Measurements from ENCODE around the gene ANXA6.
A peak's percentile ranks its signal among the peaks of the same experiment; 100 is the strongest.

Gene ANXA6

DNA sequence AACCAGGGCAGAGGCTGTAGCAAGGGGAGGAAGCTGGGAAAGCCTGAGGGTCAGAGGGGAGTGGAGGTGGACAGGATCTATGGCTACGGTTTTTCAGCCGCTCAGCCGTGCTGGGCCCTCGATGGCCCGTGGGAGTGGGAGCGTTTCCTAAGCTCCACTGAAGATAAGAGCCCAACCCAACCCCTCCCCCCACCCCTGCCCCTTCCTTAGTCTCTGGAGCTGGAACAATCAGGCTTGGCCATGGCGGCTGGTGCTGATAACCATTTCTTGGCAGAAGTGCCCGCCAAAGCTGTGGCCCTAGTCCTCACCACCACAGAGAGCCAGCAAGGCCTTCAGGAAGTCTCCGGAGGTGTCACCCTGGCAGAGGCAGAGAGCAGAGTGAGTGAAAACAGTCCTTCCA lies 56.4 kb downstream of the ANXA6 start:
- DNase-seq (ENCODE audit: low spot score), result no peak

DNA sequence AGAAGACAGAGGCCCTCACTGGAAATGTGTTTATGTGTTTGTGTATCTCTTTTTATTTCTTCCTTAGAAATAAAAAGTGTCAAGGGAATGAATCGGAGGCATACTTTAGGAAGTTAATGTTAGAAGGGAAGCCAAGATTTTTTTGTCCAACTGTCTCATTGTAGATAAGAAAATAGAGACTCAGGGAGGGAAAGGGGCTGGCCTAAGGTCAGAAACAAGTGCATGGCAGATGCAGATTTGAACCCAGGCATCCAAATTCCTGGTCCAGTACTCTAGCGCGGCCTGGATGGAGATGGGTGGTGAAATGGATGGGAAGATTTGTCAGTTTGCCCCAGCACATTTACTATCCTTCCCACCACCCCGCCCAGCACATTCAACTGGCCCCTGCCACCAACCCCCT lies 56.9 kb downstream of the ANXA6 start:
- DNase-seq (ENCODE audit: low spot score), result no peak

DNA sequence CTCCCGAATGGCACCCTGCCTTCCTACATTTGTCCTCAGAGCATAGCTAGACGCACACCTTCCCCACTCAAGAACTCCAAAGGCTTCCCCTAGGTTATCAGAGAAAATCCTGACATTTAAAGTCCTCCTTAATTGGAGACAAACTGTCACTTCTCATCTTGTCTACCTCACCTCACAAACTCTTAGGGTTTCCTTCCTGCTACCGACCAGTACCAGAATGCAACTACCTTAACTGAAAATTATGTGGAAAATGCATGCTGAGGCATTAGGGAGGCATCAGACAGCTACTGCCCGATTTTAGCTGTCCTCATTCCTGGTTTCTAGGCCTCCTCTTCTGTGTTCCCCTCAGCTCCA lies 58.8 kb downstream of the ANXA6 start:
- DNase-seq (ENCODE audit: low spot score), result no peak

DNA sequence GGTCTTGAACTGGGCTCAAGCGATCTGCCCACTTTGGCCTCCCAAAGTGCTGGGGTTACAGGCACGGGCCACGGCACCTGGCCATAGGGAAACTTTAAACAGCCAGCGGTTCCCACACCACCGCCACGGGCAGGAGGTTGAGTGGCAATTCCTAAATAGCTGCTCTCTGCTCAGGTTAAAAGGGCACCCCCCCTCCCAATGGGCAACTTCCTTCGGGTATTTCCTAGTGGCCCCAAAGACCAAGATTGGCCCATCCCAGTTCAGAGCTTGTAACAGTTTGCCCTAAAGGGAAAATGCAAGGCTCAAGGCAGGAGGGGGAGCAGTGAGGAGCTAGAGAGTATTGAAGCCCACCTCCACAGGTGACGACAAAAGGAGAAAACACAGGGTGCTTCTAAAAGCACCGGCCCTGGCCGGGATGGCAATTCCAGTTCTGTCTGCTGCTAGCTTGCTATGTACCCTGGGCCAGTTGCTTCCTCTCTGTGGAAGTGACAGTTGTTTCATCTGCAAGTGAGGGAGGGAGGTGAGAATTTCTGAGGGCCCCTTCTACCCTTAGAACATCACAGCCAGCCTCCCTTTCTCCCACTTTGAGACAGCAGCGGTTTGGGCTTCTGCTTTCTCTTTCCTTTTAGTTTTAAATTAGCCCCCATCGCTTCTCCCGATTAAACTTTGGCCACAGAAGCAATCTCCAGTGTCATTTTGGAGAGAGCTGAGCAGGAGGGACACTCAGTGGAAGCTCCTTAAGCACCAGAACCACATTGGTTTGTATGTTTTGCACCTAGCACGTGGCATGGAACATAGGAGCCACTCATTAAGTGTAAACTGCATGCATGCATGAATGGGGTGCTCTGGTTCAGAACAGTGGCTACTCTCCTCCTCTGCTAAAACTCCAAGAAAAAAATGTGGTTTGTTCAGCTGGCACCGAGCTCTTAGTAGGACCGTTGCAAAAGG lies 59.5 kb downstream of the ANXA6 start:
- DNase-seq (ENCODE audit: low spot score), result no peak

DNA sequence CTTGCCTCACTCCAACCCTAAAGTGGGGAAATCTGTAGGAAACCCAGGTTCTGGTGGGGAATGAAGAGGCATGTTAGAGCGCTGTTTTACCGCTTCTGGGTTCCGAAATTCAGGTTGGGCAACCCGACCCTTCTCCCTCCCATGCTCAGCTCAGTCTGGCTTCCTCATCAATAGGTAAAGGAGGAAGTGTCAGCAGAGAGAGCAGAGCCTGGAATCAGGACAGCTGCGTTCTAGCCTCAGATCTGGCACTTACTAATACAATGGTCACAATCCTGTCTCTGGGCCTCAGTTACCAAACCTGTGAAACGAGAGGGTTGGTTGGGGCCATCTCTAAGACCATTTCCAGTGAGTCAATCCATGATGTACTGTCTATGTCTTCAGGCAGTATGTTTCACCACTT lies 60.5 kb downstream of the ANXA6 start:
- no peak for DNase-seq (ENCODE audit: low spot score)

DNA sequence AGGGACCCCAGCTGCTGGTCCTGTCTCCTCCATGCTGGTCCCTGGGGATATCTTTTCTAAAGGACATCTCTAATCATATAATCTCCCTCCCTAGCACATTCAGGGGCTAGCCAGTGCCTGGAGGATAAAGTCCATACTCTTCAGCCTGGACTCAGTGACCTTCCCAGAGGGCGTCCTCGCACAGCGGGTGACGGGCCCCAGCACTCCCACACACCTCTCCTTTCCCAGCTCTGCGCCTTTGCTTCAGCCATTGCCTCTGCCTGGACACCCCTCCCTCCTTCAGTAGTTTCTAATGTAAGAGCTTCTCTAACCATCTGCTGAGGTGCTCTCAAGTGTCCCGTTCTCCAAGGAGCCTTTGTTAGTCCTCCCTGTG lies 61.6 kb downstream of the ANXA6 start:
- no peak for DNase-seq (ENCODE audit: low spot score)

DNA sequence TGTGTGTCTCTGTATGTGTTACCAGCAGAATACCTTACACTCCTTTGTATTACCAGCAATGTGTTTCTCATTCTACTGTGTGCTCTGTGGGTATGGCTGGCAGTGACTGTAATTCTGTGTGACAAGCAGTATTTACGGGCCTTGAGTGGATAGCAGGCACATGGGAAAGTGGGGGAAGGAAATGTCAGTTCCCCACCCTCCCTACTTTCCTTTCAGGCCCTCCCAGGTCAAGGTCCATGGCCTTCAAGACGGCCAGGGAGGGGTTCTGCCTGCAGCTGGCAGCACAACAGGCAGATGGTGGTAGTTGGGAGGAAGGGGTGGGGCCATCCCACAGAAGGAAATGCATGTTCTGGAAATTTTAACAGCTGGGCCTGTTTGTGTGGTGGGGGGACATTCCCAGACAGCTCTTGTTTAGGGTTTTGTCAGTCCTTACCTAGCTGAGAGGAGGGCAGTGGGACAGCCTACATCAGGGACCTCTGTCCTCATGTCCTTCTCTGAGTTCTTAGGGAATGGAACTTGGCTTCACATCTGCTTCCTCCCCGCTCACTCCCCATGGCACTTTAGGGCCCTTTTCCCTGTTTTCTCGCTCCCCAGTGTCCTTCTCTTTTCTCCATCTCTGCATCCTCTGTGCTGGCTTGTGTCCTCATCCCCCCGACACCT lies 62.1 kb downstream of the ANXA6 start:
- DNase-seq (ENCODE audit: low spot score), result no peak

DNA sequence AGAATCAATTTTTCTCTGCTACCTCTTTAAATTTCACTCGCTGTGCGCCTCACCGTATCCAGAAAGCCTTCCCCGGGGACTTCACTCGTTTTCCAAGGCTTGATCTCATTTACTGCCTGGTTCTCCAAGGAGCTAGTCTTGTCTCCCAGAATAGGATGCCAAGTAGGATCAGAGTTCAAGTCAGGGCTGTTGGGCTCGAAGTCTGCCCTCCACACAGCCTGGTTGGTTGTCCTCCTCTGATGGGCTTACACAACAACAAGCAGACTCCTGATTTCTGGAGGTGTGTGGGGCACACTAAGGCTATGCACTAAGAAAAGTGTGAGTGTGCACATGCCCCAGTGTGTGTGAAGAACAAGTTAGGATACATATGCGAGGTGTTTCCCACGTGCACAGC lies 62.7 kb downstream of the ANXA6 start:
- no peak for DNase-seq (ENCODE audit: low spot score)

DNA sequence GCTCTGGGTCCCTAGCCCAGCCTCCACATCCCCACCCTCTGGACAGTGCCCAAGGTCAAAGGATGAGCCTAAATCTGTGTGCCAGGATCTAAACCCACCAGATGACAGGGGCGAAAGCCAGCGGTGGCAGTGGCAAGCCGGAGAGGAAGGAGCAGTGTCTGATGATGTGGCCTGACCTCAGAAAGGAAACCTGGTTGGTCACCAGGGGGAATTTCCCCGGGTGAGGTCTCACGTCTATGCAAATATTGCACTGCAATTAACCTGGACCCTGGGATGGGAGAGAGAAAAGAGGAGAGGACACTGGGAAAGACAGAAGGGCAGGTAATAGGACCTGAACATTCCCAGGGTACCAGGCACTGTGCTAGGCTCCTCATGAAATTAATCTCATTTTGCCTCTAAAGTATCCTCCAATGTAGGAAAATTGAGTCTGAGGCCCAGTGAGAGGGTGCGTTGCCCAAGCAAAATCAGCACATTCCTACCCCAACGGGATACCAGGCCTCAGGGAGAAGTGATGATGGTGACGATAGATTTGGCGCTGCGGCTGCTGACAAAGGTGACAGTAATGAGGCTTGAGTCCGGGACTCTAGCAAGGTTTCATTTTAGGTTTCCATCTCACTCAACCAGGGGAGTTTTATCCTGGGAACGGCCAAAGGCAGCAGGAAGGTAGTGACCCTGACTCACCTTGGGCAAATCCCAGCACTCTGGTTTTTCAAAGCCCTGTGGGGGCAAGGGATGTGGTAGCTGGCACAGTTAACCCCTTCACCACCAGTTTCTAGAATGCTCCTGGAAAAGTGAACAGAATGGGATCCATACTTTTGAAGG lies 63.3 kb downstream of the ANXA6 start:
- DNase-seq (ENCODE audit: low spot score), result peak; percentile 64

DNA sequence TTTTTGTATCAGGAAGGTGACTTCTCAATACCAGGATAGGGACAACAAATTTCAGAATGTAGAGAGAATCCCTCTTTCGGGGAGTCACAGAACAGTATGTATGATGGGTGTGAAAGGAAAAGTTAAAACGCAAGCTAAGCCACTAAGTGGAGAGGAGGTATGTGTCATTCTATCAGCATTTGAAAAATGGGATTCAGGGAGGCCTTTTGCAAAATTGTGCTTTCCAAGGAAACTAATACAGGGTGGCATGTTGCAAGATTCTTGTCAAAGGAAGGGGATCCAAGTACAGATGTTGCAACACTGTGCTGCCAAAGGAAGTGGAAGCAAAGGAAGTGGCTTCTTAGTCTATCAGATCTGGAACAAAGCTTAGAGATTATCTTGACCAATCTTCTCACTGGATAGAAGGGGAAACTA lies 64.1 kb downstream of the ANXA6 start:
- DNase-seq (ENCODE audit: low spot score), result no peak

DNA sequence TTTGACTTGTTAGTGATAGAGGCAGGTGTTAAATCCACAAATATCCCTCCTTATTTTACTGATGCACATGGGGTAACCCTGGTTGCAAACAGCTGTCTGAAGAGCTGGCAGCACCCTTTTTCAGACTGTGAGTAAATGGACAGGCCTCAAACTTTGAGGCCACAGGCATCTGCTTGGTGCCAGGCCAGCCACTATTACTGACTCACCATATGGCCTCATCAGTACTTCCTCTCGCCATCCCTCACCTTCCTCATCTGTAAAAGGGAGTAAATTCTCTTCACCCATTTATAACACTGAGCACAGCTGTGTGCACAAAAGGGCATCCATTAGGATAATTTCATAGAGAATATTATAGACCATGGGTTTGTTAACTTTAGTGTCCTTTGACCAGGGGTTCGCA lies 64.8 kb downstream of the ANXA6 start:
- DNase-seq (ENCODE audit: low spot score), result no peak

DNA sequence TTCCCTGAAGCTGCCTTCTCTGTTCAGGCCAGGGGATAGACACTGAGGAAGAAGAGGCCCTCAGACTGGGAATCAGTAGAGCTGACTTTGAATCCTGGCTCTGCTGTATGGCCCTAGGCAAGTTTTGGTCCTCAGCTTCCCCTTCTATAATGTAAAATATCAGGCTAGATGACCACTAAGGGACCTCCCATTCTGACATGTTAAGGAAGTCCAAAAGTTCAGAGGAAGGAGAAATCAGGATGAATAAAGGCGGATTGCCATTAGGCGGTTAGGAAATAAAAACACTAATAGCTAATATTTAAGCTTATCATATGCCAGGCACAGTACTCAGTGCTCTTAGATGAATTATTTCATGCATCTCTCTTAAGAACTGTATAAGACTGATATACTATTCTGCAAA lies 67.9 kb downstream of the ANXA6 start:
- no peak for DNase-seq (ENCODE audit: low spot score)

DNA sequence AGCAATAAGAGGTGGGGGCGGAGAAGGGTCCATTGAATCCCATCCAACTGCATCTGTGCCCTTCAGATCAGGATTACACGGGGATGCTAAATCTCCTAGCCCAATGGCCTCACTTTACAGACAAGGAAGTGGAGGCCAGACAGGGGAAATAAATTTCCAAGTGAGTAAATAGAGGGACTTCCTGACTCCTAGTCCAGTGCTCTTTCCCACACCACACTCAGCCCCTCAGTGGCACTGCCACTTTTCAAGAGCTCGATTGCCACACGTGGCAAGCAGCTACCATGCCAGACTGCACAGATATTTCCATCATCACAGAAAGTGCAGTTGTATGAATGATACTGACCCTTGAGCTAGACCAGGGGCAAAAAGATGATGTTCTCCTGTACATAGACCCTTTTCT lies 68.6 kb downstream of the ANXA6 start:
- no peak for DNase-seq (ENCODE audit: low spot score)

DNA sequence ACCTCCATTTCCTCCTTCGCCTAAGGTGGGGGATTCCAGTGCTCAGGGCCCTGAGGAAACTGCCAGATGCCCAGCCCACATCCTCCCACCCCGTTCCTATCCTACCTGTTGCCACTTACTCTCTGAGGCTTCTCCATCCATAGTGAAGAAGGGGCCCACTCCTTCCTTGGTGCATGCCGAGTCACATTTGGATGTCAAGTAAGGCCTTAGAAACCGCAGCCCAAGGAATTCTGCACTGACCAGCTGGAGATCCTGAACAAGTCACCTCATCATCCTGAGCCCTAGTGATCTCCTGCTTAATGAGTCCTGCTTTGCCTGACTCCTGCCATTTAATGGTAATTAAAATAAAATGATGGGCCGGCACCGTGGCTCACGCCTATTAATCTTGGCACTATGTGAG lies 70.1 kb downstream of the ANXA6 start:
- no peak for DNase-seq (ENCODE audit: low spot score)

DNA sequence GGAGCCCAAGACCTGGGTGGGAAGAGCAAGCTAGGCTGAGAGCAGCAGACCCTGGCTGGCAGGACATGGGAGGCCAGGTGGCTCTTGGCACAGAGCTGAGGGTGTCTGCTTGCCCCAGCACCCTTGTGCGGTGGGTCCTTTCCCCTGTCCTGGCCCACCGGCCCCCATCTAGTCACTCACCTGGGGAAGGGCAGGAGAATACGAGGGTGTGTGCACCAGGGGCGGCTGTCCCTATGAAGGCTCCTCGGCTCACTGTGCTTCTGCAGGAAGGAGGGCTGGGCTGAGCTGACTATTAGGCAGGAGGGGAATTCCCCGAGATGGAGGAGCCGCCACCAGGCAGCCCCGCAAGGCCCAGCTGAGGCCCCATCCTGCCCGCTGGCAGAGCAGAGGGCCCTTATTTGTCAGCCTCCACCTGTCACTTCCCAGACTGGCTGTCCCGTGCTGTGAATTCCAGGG lies 70.6 kb downstream of the ANXA6 start:
- DNase-seq (ENCODE audit: low spot score), result peak; percentile 76

DNA sequence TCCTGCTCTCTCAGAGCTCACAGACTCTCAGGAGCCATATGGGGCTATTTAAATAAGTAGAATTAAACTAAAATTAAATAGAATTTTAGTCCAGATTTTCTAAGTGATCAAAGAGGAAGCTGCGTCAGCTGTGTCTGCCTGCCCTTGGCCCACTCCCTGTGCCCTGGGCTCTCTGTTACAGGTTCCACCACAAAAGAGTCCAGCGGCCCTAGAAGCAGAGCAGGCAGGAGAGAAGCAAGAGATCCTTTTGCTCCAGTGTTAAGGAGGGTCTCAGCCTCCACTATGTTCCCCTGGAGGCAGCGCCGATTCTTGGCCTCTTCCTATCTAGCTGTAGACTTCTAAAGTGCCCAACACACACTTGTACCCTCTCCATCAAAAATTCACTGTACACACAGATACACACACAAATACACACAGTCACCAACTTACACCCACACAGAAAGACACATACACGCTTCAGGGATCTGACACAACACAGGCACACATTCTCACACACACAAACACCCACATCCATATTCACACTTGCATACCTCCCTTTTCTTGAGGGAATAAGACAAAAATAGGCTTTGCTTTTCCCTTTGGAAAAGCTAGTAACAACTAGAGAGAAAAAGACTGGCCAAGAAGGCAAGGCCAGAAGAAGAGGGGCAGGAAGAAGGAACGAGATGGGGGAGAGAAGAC lies 71.2 kb downstream of the ANXA6 start:
- no peak for DNase-seq (ENCODE audit: low spot score)

DNA sequence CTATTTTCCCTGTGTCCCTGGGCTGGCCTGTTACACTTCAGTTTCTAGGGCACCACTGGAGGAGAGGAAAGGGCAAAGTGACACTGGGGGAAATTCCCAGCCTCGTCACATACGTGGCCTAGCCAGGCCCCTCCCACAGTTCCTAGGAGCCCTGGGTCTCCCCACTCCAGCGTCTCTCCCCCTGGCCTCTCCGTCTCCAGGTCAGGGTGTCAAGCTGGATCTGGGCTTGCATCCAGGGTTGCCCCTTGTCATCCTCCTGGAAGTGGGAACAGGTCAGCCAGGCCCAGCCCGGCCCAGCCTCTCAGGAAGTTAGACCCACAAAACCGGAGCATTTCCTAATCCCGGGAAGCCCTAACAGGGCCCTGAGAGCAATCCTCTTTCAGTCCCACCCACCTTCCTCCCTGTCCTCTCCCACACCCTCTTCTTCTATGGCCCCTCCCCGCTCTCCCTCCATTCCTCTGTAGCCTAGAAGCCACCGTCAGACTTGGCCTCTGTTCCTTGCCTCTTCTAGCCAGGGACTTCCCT lies 72.0 kb downstream of the ANXA6 start:
- DNase-seq (ENCODE audit: low spot score), result peak; percentile 50

DNA sequence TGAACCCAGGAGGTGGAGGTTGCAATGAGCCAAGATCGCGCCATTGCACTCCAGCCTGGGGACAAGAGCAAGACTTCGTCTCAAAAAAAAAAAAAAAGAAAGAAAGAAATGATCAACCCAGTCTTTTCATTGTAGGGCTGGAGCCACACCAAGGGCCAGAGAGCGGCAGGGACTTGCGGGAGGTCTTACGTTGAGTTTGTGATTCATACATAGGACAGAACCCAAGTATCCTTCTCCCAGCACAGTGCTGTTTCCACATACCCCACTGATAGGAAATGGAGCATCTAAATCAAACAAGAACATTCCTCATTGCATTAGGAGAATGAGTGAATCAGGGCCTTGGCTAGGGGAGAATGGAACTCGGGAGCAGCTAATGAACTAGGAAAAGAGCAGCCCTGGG lies 73.2 kb downstream of the ANXA6 start:
- no peak for DNase-seq (ENCODE audit: low spot score)

DNA sequence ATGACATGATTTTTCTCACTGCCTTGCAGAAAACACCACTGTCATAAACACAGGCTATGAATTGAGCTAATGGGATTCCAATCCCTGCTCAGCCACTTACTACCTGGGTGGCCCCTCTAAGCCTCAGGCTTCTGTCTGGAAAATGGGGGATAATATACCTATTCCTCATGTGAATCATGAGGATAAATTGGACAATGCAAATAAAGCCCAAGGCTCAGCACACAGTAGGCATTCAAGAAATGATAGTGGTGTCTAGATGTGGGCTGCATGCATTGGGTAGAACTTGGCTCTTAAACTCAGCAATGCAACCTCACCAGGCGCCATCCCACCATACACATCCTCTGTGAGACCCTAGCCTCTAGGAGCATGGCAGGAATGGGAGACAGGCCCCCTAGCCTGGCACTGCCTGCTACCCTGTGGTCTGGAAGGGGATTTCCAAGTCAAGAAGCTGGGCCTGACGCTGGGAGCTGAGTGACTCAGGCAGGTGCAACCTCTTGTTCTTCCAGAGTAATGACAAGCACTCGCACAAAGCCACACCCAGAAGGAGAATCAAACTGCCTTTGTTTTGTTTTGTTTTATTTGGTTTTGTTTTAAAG lies 74.4 kb downstream of the ANXA6 start:
- peak; percentile 86 for DNase-seq (ENCODE audit: low spot score)

DNA sequence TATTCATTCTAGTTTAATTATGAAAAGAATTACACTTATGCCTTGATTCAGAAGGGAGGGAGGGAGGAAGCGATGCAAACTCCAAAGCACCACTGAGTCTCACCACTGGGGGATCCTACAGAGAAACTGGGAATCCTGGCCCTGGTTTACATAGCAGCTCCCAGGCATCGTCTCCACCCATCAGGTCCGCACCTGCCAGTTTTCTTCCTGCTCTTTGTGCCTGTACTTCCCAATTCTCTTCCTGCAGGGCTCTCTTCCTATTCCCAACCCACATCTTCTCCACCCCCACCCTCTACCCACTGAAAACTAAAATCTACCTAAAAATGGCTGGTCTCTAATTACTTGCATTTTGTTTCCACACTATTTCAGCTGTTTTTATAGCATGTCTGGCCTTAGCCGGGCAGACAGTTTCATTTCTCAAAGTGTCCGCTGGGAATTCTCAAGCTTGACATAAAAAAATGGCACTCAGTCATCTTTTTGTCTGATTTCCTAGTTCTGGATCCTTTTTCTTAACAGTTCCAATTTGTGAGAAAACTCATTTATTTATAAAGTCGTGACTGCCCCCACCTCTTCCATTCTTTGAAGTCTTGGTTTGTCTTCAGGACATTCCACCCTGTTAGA lies 75.2 kb downstream of the ANXA6 start:
- DNase-seq (ENCODE audit: low spot score), result no peak
